GM12865 (cell line): ENCODE measurements around the gene OGFOD3.

ENCODE experiments used
- DNase-seq: peaks from one replicate; pipeline ENCODE4 v3.0.0; 2010; ENCODE audit warnings: low read depth
- H3K4me3 ChIP-seq: 2 replicates; pipeline ENCODE4 v1.5.1; 2011; ENCODE audit warnings: mild to moderate bottlenecking, low read depth, low read length, control low read depth
- TF ChIP-seq, protein P1 (sequence below): IDR thresholded peaks from 2 replicates; pipeline ENCODE4 v1.5.1; 2011; ENCODE audit warnings: low read length, control low read depth, low read depth, inconsistent platforms; ENCODE audit not compliant: insufficient read depth; ENCODE audit errors: missing control alignments

OGFOD3 gene

GRCh38 chr17:82396601-82397435, 21.6 kb downstream of the OGFOD3 start:
- TF ChIP-seq, protein P1, sequence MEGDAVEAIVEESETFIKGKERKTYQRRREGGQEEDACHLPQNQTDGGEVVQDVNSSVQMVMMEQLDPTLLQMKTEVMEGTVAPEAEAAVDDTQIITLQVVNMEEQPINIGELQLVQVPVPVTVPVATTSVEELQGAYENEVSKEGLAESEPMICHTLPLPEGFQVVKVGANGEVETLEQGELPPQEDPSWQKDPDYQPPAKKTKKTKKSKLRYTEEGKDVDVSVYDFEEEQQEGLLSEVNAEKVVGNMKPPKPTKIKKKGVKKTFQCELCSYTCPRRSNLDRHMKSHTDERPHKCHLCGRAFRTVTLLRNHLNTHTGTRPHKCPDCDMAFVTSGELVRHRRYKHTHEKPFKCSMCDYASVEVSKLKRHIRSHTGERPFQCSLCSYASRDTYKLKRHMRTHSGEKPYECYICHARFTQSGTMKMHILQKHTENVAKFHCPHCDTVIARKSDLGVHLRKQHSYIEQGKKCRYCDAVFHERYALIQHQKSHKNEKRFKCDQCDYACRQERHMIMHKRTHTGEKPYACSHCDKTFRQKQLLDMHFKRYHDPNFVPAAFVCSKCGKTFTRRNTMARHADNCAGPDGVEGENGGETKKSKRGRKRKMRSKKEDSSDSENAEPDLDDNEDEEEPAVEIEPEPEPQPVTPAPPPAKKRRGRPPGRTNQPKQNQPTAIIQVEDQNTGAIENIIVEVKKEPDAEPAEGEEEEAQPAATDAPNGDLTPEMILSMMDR: no peak
- no peak overlapping the region for H3K4me3 ChIP-seq
- DNase-seq: no peak

DNA sequence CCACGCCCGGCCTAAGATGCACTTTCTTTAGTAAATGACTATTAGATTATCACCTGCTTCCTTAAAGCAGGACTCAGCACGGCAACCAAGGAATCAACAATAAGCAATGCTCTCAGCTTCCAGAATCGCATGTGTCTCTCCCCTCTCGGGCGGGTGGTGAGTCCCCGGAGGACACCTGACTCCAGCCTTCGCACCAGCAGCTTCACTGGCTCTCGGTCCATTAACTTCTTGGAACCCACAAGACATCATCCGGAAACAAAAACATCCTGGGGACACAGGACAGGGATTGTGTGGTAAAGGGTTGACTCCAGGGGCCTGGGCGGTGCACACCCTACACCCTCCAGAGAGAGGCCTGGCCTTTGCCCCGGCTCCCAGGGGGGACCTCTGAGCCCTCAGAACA, 24.1 kb downstream of the OGFOD3 start:
- H3K4me3 ChIP-seq: no peak overlapping the region
- TF ChIP-seq, protein P1: no peak
- DNase-seq: no peak

- DNase-seq: no peak
- TF ChIP-seq, protein P1: no peak
- no peak overlapping the region for H3K4me3 ChIP-seq
These were observed 25.4 kb downstream of the OGFOD3 start for GRCh38 chr17:82392941-82393340.

DNA sequence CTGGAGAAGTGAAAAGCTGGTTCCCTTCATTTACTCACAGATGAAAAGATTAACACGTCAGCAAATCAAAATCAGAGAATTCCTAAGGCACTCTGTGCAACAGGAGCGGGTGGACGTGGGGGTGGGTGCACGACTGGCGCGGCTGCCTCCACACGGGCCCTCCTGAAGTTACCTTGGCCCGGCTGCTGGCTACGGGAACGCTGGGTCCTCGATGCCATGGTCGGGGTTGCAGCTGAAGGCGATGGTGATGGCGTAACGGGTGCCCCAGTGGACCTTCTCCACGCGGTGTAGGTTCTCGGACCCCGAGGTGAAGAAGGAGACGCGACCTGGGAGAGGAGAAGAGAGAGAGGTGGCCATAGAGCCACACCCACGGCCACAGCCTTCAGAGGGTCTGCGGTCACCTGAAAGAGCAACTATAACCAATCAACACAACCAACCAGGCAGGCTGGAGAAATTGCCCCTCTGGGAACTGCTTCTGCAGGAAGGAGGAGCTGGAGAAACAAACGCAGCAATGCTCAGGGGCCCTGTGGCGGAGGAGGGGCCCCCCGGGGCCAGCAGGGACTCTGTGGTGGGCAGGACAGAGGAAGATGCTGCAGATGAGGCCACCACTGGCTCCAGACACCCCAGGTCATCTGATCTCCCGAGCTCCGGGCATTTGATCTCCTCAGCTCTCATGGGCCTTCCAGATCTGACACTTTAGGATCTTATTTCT, 26.0 kb downstream of the OGFOD3 start:
- TF ChIP-seq, protein P1: no peak
- H3K4me3 ChIP-seq: no peak overlapping the region
- DNase-seq: no peak

DNA sequence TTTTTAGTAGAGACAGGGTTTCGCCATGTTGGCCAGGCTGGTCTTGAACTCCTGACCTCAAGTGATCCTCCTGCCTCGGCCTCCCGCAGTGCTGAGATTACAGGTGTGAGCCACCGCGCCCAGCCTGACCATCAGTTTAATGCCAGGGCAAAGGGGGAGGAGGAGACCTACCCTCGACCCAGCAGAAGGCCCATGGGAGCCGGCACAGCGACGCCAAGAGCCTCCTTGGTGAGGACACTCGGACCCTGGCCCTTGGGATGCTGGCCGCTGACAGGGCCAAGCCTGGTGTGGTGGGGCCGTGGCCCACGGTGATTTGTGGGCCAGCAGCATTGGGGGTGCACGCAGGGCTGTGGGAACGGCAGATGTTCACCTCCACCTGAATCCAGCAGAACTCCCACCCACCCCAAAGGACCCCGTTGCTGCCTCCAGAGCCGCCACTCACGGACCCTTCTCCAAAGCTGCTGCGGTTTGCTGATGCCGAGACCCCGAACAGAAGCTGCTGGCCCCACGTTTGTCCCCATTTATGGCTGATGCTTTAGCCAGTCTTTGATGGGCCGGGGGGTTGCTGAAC, 26.8 kb downstream of the OGFOD3 start:
- H3K4me3 ChIP-seq: no peak overlapping the region
- DNase-seq: no peak
- TF ChIP-seq, protein P1: no peak

DNA sequence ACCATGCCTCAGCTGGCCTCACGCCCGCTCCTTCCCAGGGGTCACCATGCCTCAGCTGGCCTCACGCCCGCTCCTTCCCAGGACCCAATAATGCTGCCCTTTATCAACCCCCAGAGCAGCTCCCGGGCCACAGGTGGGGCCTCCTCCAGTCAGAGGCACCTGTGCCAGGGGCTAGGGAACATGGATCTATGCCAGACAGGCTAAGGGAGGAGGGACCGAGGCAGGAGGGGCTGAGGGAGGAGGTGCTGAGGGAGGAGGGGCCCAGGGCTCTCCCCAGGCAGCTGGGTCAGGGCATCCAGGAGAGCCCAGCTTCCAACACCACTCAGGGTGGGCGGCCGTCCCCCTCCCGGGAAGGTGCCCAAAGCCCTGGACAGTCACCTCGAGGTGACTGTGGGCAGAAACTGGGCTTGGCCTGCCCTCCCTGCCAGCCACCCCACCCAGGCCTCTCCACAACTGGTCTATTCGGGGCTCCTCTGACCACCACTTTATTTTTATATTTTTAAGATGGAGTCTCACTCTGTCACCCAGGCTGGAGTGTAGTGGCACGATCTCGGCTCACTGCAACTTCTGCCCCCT, 27.4 kb downstream of the OGFOD3 start:
- no peak overlapping the region for H3K4me3 ChIP-seq
- TF ChIP-seq, protein P1: no peak
- DNase-seq: no peak
